Left ventricle myocardium inferior (tissue), 1 donor: ENCODE data around the gene SAMD14. TPM values are rescaled to one million over a fixed set of nuclear protein-coding genes. Genes with fewer than 3 reads are reported as not detected.

ENCODE experiments used
- DNase-seq: peaks from one replicate; pipeline ENCODE4 v3.0.0-alpha.2; 2020
- H3K27ac ChIP-seq: fragments of 200-600 bp; replicated peaks from 2 replicates; pipeline ENCODE4 v1.8.0; 2021
- H3K27me3 ChIP-seq: fragments of 200-600 bp; 2 replicates; pipeline ENCODE4 v1.8.0; 2021; ENCODE audit warnings: low read depth
- H3K36me3 ChIP-seq: fragments of 200-600 bp; 2 replicates; pipeline ENCODE4 v1.8.0; 2021
- H3K4me1 ChIP-seq: fragments of 200-600 bp; 2 replicates; pipeline ENCODE4 v1.8.0; 2021
- H3K4me3 ChIP-seq: fragments of 200-600 bp; 2 replicates; pipeline ENCODE4 v1.8.0; 2021; ENCODE audit warnings: mild to moderate bottlenecking, moderate library complexity
- H3K9me3 ChIP-seq: fragments of 200-600 bp; replicated peaks from 2 replicates; pipeline ENCODE4 v1.8.0; 2021
- intact Hi-C: fragments of 100-400 bp; cut with micrococcal nuclease; formaldehyde crosslinking; loops from one replicate; pipeline ENCODE4 v1.11.0; 2022
- total RNA-seq: library from RNA; stranded (reverse); fragmentation: NEBNext Ultra II Directional; extraction: Animal tissue kit (Norgen Biotek cat#: 25700); gene quantifications from one replicate; pipeline ENCODE4 v1.2.1, GENCODE V29; 2021
- TF ChIP-seq, protein P1 (sequence below): fragments of 200-600 bp; IDR thresholded peaks from 2 replicates; pipeline ENCODE4 v1.8.0; 2021; ENCODE audit warnings: antibody characterized with exemption, mild to moderate bottlenecking, borderline replicate concordance
- donor health status: DM: no; HTN: yes; CAD: no; lungs with severe emphysema.

SAMD14 gene
- total RNA-seq, 1 donor from 2014 or later, result 1.6 TPM

GRCh38 chr17:50071692-50072091 lies 58.3 kb downstream of the SAMD14 start:
- intact Hi-C loops, result no loop called here
- no peak overlapping the region for H3K27ac ChIP-seq
- peaks cover 48% of the 10 kb centered on the region for H3K36me3 ChIP-seq
- H3K4me3 ChIP-seq, result no peak overlapping the region
- H3K27me3 ChIP-seq, result no peaks in the 10 kb centered on the region
- TF ChIP-seq, protein P1, sequence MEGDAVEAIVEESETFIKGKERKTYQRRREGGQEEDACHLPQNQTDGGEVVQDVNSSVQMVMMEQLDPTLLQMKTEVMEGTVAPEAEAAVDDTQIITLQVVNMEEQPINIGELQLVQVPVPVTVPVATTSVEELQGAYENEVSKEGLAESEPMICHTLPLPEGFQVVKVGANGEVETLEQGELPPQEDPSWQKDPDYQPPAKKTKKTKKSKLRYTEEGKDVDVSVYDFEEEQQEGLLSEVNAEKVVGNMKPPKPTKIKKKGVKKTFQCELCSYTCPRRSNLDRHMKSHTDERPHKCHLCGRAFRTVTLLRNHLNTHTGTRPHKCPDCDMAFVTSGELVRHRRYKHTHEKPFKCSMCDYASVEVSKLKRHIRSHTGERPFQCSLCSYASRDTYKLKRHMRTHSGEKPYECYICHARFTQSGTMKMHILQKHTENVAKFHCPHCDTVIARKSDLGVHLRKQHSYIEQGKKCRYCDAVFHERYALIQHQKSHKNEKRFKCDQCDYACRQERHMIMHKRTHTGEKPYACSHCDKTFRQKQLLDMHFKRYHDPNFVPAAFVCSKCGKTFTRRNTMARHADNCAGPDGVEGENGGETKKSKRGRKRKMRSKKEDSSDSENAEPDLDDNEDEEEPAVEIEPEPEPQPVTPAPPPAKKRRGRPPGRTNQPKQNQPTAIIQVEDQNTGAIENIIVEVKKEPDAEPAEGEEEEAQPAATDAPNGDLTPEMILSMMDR, result no peak
- peaks cover 13% of the 10 kb centered on the region for H3K4me1 ChIP-seq
- H3K9me3 ChIP-seq, result no peaks in the 10 kb centered on the region
- DNase-seq, result no peak

DNA sequence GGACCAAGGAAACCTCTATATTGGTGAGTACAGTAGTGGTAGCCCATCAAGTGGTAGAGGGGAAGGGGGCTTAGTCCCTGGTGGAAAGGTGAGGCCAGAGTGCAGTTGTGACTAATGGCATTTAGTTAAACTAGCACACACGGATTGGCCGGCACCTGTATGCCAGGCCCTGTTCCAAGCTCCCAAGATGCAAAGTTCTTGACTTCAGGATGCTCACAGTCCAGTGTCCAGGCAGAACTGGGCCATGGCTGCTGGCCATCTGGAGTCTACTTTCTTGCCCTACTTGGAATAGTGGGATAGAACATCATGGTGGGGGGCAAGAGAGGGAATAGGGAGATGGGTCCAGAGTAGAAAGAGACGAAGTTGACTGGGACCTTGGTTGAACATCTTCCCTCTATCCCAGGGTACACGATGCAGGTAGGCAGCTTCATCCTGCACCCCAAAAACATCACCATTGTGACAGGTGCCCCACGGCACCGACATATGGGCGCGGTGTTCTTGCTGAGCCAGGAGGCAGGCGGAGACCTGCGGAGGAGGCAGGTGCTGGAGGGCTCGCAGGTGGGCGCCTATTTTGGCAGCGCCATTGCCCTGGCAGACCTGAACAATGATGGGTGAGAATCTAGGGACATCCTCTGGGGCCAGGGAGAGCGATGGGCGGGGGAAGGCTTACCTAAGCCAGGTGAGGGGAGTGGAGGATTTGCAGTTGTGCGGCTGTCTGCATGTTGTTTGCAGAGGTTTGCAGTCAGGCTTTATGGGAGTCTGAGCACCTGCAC lies 58.9 kb downstream of the SAMD14 start:
- H3K4me3 ChIP-seq, result no peak overlapping the region
- intact Hi-C loops, result no loop called here
- no peaks in the 10 kb centered on the region for H3K27me3 ChIP-seq
- H3K36me3 ChIP-seq, result peaks cover 43% of the 10 kb centered on the region
- H3K27ac ChIP-seq, result no peak overlapping the region
- TF ChIP-seq, protein P1, result no peak
- DNase-seq, result no peak
- peaks cover 19% of the 10 kb centered on the region for H3K4me1 ChIP-seq
- H3K9me3 ChIP-seq, result no peaks in the 10 kb centered on the region

GRCh38 chr17:50067996-50068395 lies 62.0 kb downstream of the SAMD14 start:
- Histone ChIP-seq H3K4me1 (peaks cover 50% of the 10 kb centered on the region), H3K36me3 (peaks cover 28% of the 10 kb centered on the region), H3K27ac (no peak overlapping the region), H3K9me3 (no peaks in the 10 kb centered on the region), H3K27me3 (no peaks in the 10 kb centered on the region), H3K4me3 (no peak overlapping the region)
- TF ChIP-seq, protein P1, result no peak
- no peak for DNase-seq
- intact Hi-C loops, result no loop called here

DNA sequence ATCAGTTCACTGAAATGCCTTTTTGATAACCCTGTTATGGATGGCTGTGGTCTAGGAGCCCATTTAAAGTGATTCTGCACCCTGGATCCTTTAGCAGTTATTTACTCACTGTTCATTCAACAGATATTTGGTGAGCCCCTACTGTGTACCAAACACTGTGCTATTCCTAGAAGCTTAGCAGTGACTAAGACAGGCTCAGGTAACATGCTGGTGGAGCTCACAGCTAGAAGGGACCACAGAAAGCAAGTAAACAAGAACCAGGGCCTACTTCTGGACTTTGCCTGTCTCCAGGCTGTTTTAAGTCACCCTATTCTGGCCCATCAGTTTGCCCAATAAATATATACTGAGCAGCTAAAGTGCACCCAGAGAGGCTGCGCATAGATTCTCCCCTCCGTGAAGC lies 63.0 kb downstream of the SAMD14 start:
- intact Hi-C loops, result no loop called here
- Histone ChIP-seq H3K27me3 (no peaks in the 10 kb centered on the region), H3K36me3 (peaks cover 28% of the 10 kb centered on the region), H3K9me3 (no peaks in the 10 kb centered on the region), H3K4me3 (no peak overlapping the region), H3K27ac (peak overlapping the region; percentile 91), H3K4me1 (peaks cover 60% of the 10 kb centered on the region)
- TF ChIP-seq, protein P1, result no peak
- no peak for DNase-seq

GRCh38 chr17:50065056-50065455 lies 64.9 kb downstream of the SAMD14 start:
- no peaks in the 10 kb centered on the region for H3K27me3 ChIP-seq
- H3K4me3 ChIP-seq, result no peak overlapping the region
- TF ChIP-seq, protein P1, result no peak
- no peak for DNase-seq
- no peaks in the 10 kb centered on the region for H3K9me3 ChIP-seq
- intact Hi-C loops, result no loop called here
- H3K27ac ChIP-seq, result peak overlapping the region; percentile 91
- H3K4me1 ChIP-seq, result peaks cover 79% of the 10 kb centered on the region
- H3K36me3 ChIP-seq, result peaks cover 11% of the 10 kb centered on the region
